PC-9 (cell line): ENCODE measurements around the gene LRRTM4. TPM values are rescaled to one million over a fixed set of nuclear protein-coding genes. Genes with fewer than 3 reads are reported as not detected.

Source experiments
- BruUV-seq: library from RNA; stranded (reverse); fragments of 400-500 nt; replicated peaks from 2 replicates; lab custom pipeline; 2021; lab: Mats Ljungman, UMichigan
- CTCF ChIA-PET: fragments of 300-600 bp; sonication (Branson Sonifier 250); formaldehyde crosslinking; loops from one replicate; lab custom pipeline; 2022; ENCODE audit warnings: antibody characterized with exemption; lab: Charles Lee
- POLR2A ChIA-PET: fragments of 300-600 bp; sonication (Branson Sonifier 250); formaldehyde crosslinking; loops from one replicate; lab custom pipeline; 2022; ENCODE audit warnings: antibody characterized with exemption; ENCODE audit not compliant: unreplicated experiment; lab: Charles Lee
- DNase-seq, 2 experiments: peaks; one replicate each; pipeline versions ENCODE4 v3.0.0 to v3.0.0-alpha.2; 2015 to 2022; ENCODE audit warnings: mixed read lengths in 1 of 2
- H2AFZ ChIP-seq: fragments of 200-600 bp; sonication (generic); 2 replicates; pipeline ENCODE4 v1.8.1; 2017; ENCODE audit warnings: antibody characterized with exemption
- H3F3A ChIP-seq: fragments of 200-600 bp; sonication (generic); 2 replicates; pipeline ENCODE4 v1.8.1; 2017; ENCODE audit warnings: antibody characterized with exemption, mild to moderate bottlenecking, low read depth; ENCODE audit not compliant: insufficient read depth
- H3K27ac ChIP-seq: fragments of 200-600 bp; sonication (generic); 2 replicates; pipeline ENCODE4 v1.6.1; 2016; ENCODE audit warnings: mixed run types
- H3K27me3 ChIP-seq: fragments of 200-600 bp; sonication (generic); 2 replicates; pipeline ENCODE4 v1.6.1; 2016; ENCODE audit warnings: low read depth, mixed run types; ENCODE audit not compliant: insufficient read depth
- H3K36me3 ChIP-seq: fragments of 200-600 bp; sonication (generic); 2 replicates; pipeline ENCODE4 v1.6.1; 2016; ENCODE audit warnings: low read depth, mixed run types
- H3K4me1 ChIP-seq: fragments of 200-600 bp; sonication (generic); replicated peaks from 2 replicates; pipeline ENCODE4 v1.6.1; 2016; ENCODE audit warnings: mixed run types; ENCODE audit not compliant: insufficient read depth
- H3K4me2 ChIP-seq: fragments of 200-600 bp; sonication (generic); 2 replicates; pipeline ENCODE4 v1.6.1; 2017; ENCODE audit warnings: mixed run types
- H3K4me3 ChIP-seq: fragments of 200-600 bp; sonication (generic); 2 replicates; pipeline ENCODE4 v1.6.1; 2016; ENCODE audit warnings: mixed run types
- H3K79me2 ChIP-seq: fragments of 200-600 bp; sonication (generic); 2 replicates; pipeline ENCODE4 v1.6.1; 2017; ENCODE audit warnings: low read depth, mixed run types
- H3K9me2 ChIP-seq: fragments of 200-600 bp; sonication (generic); 2 replicates; pipeline ENCODE4 v1.8.1; 2017; ENCODE audit warnings: mild to moderate bottlenecking; ENCODE audit not compliant: insufficient read depth
- H3K9me3 ChIP-seq: fragments of 200-600 bp; sonication (generic); 2 replicates; pipeline ENCODE4 v1.8.1; 2016; ENCODE audit warnings: low read depth; ENCODE audit not compliant: insufficient read depth
- H4K20me1 ChIP-seq: fragments of 200-600 bp; sonication (generic); 2 replicates; pipeline ENCODE4 v1.8.1; 2017; ENCODE audit not compliant: insufficient read depth
- EZH2 ChIP-seq: fragments of 200-600 bp; sonication (generic); IDR thresholded peaks from 2 replicates; pipeline ENCODE4 v1.8.0; 2017; ENCODE audit warnings: antibody characterized with exemption, low read depth
- intact Hi-C: fragments of 100-400 bp; cut with micrococcal nuclease; formaldehyde crosslinking; loops from one replicate; pipeline ENCODE4 v1.10.0; 2022; ENCODE audit not compliant: unreplicated experiment
- total RNA-seq: library from RNA; stranded (reverse); gene quantifications from 2 replicates; pipeline ENCODE4 v1.2.3, GENCODE V29; 2021
- TF ChIP-seq, protein P1 (sequence below): fragments of 200-600 bp; sonication (generic); conservative IDR thresholded peaks from 2 replicates; pipeline ENCODE4 v1.6.1; 2017; ENCODE audit warnings: mixed run types, antibody characterized with exemption, mild to moderate bottlenecking, moderate library complexity

Gene LRRTM4
- total RNA-seq, 1 experiment from 2014 or later, result 2.2 TPM

DNA sequence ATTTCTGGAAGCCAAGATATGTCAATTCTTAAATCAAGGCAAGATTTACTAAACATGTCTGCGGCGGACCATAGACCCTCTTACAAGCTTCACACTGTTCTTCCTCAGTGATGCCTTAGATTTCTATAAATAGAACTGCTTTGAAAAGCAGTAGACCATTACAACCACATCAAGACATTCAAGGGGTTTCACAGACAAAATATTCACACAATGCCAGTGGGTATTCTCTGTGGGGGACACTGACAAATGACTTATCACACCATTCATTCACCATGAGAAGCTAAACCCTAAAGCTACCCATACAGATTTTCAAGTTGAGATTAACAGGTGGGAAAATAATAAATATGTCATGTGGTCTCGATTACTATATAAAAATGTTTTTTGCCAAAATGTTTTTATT, 15.9 kb upstream of the LRRTM4 start:
- Histone ChIP-seq H3K4me3 (no peak overlapping the region), H3K9me2 (no peaks in the 10 kb centered on the region), H3K27me3 (no peaks in the 10 kb centered on the region), H4K20me1 (no peaks in the 10 kb centered on the region), H3F3A (no peaks in the 10 kb centered on the region), H3K79me2 (no peaks in the 10 kb centered on the region), H3K4me1 (no peaks in the 10 kb centered on the region), H3K9me3 (no peaks in the 10 kb centered on the region), H3K27ac (no peak overlapping the region), H3K4me2 (no peak overlapping the region), H2AFZ (no peak overlapping the region), H3K36me3 (no peaks in the 10 kb centered on the region)
- DNase-seq, result no peak
- TF ChIP-seq, protein P1, sequence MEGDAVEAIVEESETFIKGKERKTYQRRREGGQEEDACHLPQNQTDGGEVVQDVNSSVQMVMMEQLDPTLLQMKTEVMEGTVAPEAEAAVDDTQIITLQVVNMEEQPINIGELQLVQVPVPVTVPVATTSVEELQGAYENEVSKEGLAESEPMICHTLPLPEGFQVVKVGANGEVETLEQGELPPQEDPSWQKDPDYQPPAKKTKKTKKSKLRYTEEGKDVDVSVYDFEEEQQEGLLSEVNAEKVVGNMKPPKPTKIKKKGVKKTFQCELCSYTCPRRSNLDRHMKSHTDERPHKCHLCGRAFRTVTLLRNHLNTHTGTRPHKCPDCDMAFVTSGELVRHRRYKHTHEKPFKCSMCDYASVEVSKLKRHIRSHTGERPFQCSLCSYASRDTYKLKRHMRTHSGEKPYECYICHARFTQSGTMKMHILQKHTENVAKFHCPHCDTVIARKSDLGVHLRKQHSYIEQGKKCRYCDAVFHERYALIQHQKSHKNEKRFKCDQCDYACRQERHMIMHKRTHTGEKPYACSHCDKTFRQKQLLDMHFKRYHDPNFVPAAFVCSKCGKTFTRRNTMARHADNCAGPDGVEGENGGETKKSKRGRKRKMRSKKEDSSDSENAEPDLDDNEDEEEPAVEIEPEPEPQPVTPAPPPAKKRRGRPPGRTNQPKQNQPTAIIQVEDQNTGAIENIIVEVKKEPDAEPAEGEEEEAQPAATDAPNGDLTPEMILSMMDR, result no peak
- no peak for TF ChIP-seq EZH2
- BruUV-seq, result no TSS peak
- ChIA-PET CTCF (no interaction called here), POLR2A (no interaction called here)
- intact Hi-C loops, result no loop called here

DNA sequence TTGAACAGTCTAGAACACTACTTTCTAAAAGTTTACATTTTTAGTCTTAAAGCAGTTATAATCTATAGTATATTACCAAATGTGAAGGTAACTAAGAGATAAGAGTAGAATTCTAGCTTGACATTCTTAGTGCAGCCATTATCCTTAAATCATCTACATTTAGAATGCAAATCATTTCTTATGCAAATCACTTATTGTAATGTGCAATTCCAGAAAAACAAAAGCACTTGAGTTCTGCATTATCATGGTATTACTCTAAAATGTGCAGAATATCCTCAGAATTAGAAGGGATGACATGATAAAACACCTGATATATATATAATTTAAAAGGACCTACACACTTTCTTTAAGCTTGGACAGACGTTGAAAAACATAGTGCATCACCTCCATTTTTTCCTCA, 712 bp upstream of the LRRTM4 start:
- no peak overlapping the region for H3K4me2 ChIP-seq
- H3F3A ChIP-seq, result no peaks in the 10 kb centered on the region
- H3K9me3 ChIP-seq, result no peaks in the 10 kb centered on the region
- H3K27me3 ChIP-seq, result no peaks in the 10 kb centered on the region
- H3K9me2 ChIP-seq, result no peaks in the 10 kb centered on the region
- no peak overlapping the region for H3K27ac ChIP-seq
- no peaks in the 10 kb centered on the region for H3K4me1 ChIP-seq
- BruUV-seq, result no TSS peak
- TF ChIP-seq, protein P1, result no peak
- TF ChIP-seq EZH2, result no peak
- H2AFZ ChIP-seq, result no peak overlapping the region
- H4K20me1 ChIP-seq, result no peaks in the 10 kb centered on the region
- no peaks in the 10 kb centered on the region for H3K36me3 ChIP-seq
- no peak overlapping the region for H3K4me3 ChIP-seq
- intact Hi-C loops, result no loop called here
- H3K79me2 ChIP-seq, result no peaks in the 10 kb centered on the region
- POLR2A ChIA-PET, result no interaction called here
- DNase-seq, result no peak
- CTCF ChIA-PET, result no interaction called here

DNA sequence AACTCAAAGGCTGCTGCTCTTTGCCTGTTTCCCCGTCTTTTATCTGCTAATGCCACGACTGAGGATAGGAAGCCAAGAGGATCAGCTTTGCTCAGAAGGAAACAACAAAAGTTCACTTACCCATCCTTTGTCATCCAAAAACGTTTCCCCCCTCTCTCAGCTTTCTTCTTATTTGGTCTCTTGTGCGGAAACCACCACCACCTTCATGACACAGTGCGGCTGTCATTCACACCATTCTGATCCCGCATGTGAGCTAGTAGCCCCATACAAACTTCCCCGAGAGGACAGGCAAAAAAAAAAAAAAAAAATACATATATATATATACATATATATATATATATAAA, 656 bp downstream of the LRRTM4 start:
- no peak for DNase-seq
- Histone ChIP-seq H3K36me3 (no peaks in the 10 kb centered on the region), H2AFZ (no peak overlapping the region), H3K4me1 (no peaks in the 10 kb centered on the region), H3K9me2 (no peaks in the 10 kb centered on the region), H3K9me3 (no peaks in the 10 kb centered on the region), H4K20me1 (no peaks in the 10 kb centered on the region), H3K4me3 (no peak overlapping the region), H3K27ac (no peak overlapping the region), H3F3A (no peaks in the 10 kb centered on the region), H3K4me2 (no peak overlapping the region), H3K79me2 (no peaks in the 10 kb centered on the region), H3K27me3 (no peaks in the 10 kb centered on the region)
- POLR2A ChIA-PET, result no interaction called here
- intact Hi-C loops, result no loop called here
- CTCF ChIA-PET, result no interaction called here
- no peak for TF ChIP-seq EZH2
- TF ChIP-seq, protein P1, result no peak
- no TSS peak for BruUV-seq
